Mesenchymal stem cell (in vitro differentiated cells and primary cell): ENCODE data around the gene COL4A2.
A peak's percentile ranks its signal among the peaks of the same experiment; 100 is the strongest.

Source experiments
- DNase-seq: peaks from one replicate; pipeline ENCODE4 v3.0.0-alpha.2; 2013
- H2AFZ ChIP-seq: one replicate; pipeline ENCODE4 v1.6.1; 2013; ENCODE audit warnings: low read depth, mild to moderate bottlenecking, control low read depth, inconsistent platforms, low read length, moderate library complexity
- H2AK5ac ChIP-seq: 2 replicates; pipeline ENCODE4 v1.6.1; 2013; ENCODE audit warnings: low read length, moderate library complexity, mild to moderate bottlenecking, inconsistent platforms; ENCODE audit not compliant: severe bottlenecking
- H2BK120ac ChIP-seq: one replicate; pipeline ENCODE4 v1.6.1; 2013; ENCODE audit warnings: low read depth, mild to moderate bottlenecking, inconsistent platforms, low read length, moderate library complexity
- H2BK12ac ChIP-seq, 2 experiments: one replicate each; pipeline ENCODE4 v1.6.1; 2013; ENCODE audit warnings: inconsistent platforms in 2 of 2, low read length in 2 of 2, mild to moderate bottlenecking in 2 of 2, moderate library complexity in 2 of 2, control low read depth in 1 of 2
- H2BK15ac ChIP-seq: one replicate; pipeline ENCODE4 v1.6.1; 2013; ENCODE audit warnings: mild to moderate bottlenecking, low read depth, inconsistent platforms; ENCODE audit not compliant: poor library complexity, severe bottlenecking
- H2BK5ac ChIP-seq: 2 replicates; pipeline ENCODE4 v1.6.1; 2013; ENCODE audit warnings: low read depth, mild to moderate bottlenecking, low read length, control low read depth, inconsistent platforms; ENCODE audit not compliant: poor library complexity, severe bottlenecking
- H3K14ac ChIP-seq, 2 experiments: one replicate each; pipeline ENCODE4 v1.6.1; 2013; ENCODE audit warnings: inconsistent platforms in 2 of 2, low read length in 2 of 2, control low read depth in 1 of 2, mild to moderate bottlenecking in 1 of 2, moderate library complexity in 1 of 2
- H3K18ac ChIP-seq, 2 experiments: one replicate each; pipeline ENCODE4 v1.6.1; 2013; ENCODE audit warnings: inconsistent platforms in 2 of 2, low read length in 2 of 2, control low read depth in 1 of 2, low read depth in 1 of 2, mild to moderate bottlenecking in 1 of 2
- H3K23ac ChIP-seq, 2 experiments: one replicate each; pipeline ENCODE4 v1.6.1; 2013; ENCODE audit warnings: inconsistent platforms in 2 of 2, low read length in 2 of 2, mild to moderate bottlenecking in 2 of 2, moderate library complexity in 2 of 2, control low read depth in 1 of 2
- H3K27ac ChIP-seq: 2 replicates; pipeline ENCODE4 v1.5.1; 2013; ENCODE audit warnings: mild to moderate bottlenecking, moderate library complexity, low read length, control low read depth, inconsistent platforms; ENCODE audit not compliant: poor library complexity, severe bottlenecking
- H3K27me3 ChIP-seq, 2 experiments: 2 replicates each; pipeline versions ENCODE4 v1.6.1 to v1.7.0; 2013; ENCODE audit warnings: low read length in 2 of 2, mild to moderate bottlenecking in 2 of 2, moderate library complexity in 2 of 2, control low read depth in 1 of 2, inconsistent platforms in 1 of 2; ENCODE audit not compliant: control insufficient read depth in 1 of 2, insufficient read depth in 1 of 2
- H3K36me3 ChIP-seq, 2 experiments: 2 replicates each; pipeline versions ENCODE4 v1.6.1 to v1.7.0; 2013; ENCODE audit warnings: low read length in 2 of 2, control low read depth in 1 of 2, inconsistent platforms in 1 of 2, low read depth in 1 of 2, mild to moderate bottlenecking in 1 of 2; ENCODE audit not compliant: insufficient read depth in 2 of 2, control insufficient read depth in 1 of 2
- H3K4ac ChIP-seq, 2 experiments: one replicate each; pipeline ENCODE4 v1.6.1; 2013; ENCODE audit warnings: inconsistent platforms in 2 of 2, low read length in 2 of 2, mild to moderate bottlenecking in 2 of 2, moderate library complexity in 2 of 2, control low read depth in 1 of 2, low read depth in 1 of 2
- H3K4me1 ChIP-seq: 2 replicates; pipeline ENCODE4 v1.6.1; 2013; ENCODE audit warnings: low read depth, low read length, control low read depth; ENCODE audit not compliant: control insufficient read depth, insufficient read depth
- H3K4me2 ChIP-seq: 2 replicates; pipeline ENCODE4 v1.6.1; 2013; ENCODE audit warnings: low read length, mild to moderate bottlenecking, inconsistent platforms; ENCODE audit not compliant: poor library complexity, severe bottlenecking
- H3K4me3 ChIP-seq, 2 experiments: 2 replicates each; pipeline versions ENCODE4 v1.5.1 to v1.7.0; 2013; ENCODE audit warnings: low read length in 2 of 2, mild to moderate bottlenecking in 2 of 2, control low read depth in 1 of 2, low read depth in 1 of 2; ENCODE audit not compliant: insufficient read depth in 1 of 2
- H3K79me1 ChIP-seq: replicated peaks from 2 replicates; pipeline ENCODE4 v1.6.1; 2013; ENCODE audit warnings: mild to moderate bottlenecking, control low read depth, low read length, inconsistent platforms; ENCODE audit not compliant: poor library complexity, severe bottlenecking
- H3K9ac ChIP-seq: 2 replicates; pipeline ENCODE4 v1.7.0; 2013; ENCODE audit warnings: mild to moderate bottlenecking, low read length, moderate library complexity
- H3K9me3 ChIP-seq: 2 replicates; pipeline ENCODE4 v1.7.0; 2013; ENCODE audit warnings: mild to moderate bottlenecking, low read length; ENCODE audit not compliant: control insufficient read depth
- H4K8ac ChIP-seq: one replicate; pipeline ENCODE4 v1.6.1; 2013; ENCODE audit warnings: inconsistent platforms, mild to moderate bottlenecking, low read length, moderate library complexity
- H4K91ac ChIP-seq: one replicate; pipeline ENCODE4 v1.6.1; 2013; ENCODE audit warnings: mild to moderate bottlenecking, low read length, inconsistent platforms
- WGBS: methylation state at CpG from one replicate; pipeline ENCODE4 v1.1.7; 2013; ENCODE audit warnings: mixed read lengths; 5-methylcytosine and 5-hydroxymethylcytosine counted together

The COL4A2 gene

GRCh38 chr13:110474713-110475112, 167.6 kb downstream of the COL4A2 start:
- H3K4me2 ChIP-seq, result no peak overlapping the region
- H3K9me3 ChIP-seq, result no peaks in the 10 kb centered on the region
- H2BK12ac ChIP-seq, result peak overlapping the region in 1 of 2 experiments; percentile 0
- H3K27me3 ChIP-seq, result no peaks in the 10 kb centered on the region
- H3K4ac ChIP-seq, result no peak overlapping the region
- no peak overlapping the region for H3K9ac ChIP-seq
- H3K4me3 ChIP-seq, result no peak overlapping the region
- H2BK15ac ChIP-seq, result no peak overlapping the region
- H3K79me1 ChIP-seq, result peaks cover 10% of the 10 kb centered on the region
- H3K27ac ChIP-seq, result no peak overlapping the region
- no peak overlapping the region for H2AFZ ChIP-seq
- H4K8ac ChIP-seq, result peak overlapping the region; percentile 49
- H4K91ac ChIP-seq, result peak overlapping the region; percentile 0
- H3K36me3 ChIP-seq, result peaks cover 61 to 76% of the 10 kb centered on the region in 2 experiments
- DNase-seq, result no peak
- H2BK120ac ChIP-seq, result no peak overlapping the region
- H2AK5ac ChIP-seq, result no peak overlapping the region
- H3K4me1 ChIP-seq, result peaks cover 28% of the 10 kb centered on the region
- 97% methylated on average over 21 of the region's 21 CpGs for WGBS
- no peak overlapping the region for H3K18ac ChIP-seq
- H3K23ac ChIP-seq, result no peak overlapping the region
- H3K14ac ChIP-seq, result no peak overlapping the region
- no peak overlapping the region for H2BK5ac ChIP-seq

- Histone ChIP-seq H3K36me3 (peaks cover 59 to 77% of the 10 kb centered on the region in 2 experiments), H3K27ac (no peak overlapping the region), H3K9me3 (no peaks in the 10 kb centered on the region), H2BK15ac (no peak overlapping the region), H3K4me2 (no peak overlapping the region), H3K4me1 (peaks cover 27% of the 10 kb centered on the region), H3K9ac (no peak overlapping the region), H3K18ac (no peak overlapping the region), H3K4me3 (no peak overlapping the region), H2AK5ac (no peak overlapping the region), H2BK5ac (no peak overlapping the region), H3K23ac (no peak overlapping the region), H4K8ac (no peak overlapping the region), H3K79me1 (peaks cover 11% of the 10 kb centered on the region), H3K27me3 (no peaks in the 10 kb centered on the region), H2AFZ (no peak overlapping the region), H2BK120ac (no peak overlapping the region), H4K91ac (no peak overlapping the region), H2BK12ac (no peak overlapping the region), H3K4ac (no peak overlapping the region), H3K14ac (no peak overlapping the region)
- 92% methylated on average over 5 of the region's 9 CpGs for WGBS
- no peak for DNase-seq
These were observed 168.0 kb downstream of the COL4A2 start for GRCh38 chr13:110475117-110475516.

DNA sequence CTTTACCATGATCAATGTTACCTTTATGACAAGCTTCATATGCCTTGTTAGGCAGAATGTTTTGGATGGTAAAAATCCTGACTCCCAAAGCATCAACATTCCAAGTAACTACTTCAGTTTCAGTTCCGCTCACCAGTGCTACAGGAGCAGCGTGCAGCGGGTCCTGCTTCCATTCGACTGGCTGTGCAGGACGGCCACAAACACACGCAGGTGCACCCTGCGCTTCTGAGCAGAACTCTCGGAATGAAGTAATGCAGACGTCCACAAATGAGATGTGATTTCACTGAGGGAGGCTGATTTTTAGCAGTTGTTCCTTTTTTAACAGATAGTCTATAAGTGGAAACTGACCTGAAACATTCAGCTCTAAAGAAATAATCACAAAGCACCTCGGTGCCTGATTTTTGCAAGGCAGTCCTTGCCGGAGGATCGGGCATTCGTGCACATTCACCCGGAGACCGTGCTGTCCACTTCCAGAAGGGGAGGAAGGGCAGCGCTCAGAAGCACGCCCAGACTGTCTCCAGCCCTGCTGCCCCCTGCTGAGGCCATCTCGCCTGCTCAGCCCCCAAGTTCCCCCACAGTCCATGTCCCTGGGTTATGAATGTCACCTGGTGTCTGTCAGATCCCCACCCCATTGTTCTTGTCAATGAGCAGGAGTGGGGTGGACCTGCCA, 168.6 kb downstream of the COL4A2 start:
- Histone ChIP-seq H3K79me1 (peaks cover 11% of the 10 kb centered on the region), H3K23ac (no peak overlapping the region), H2BK15ac (no peak overlapping the region), H3K36me3 (peaks cover 54 to 77% of the 10 kb centered on the region in 2 experiments), H2AK5ac (no peak overlapping the region), H2BK12ac (no peak overlapping the region), H3K9me3 (no peaks in the 10 kb centered on the region), H3K4ac (no peak overlapping the region), H3K27ac (no peak overlapping the region), H4K8ac (no peak overlapping the region), H3K9ac (no peak overlapping the region), H3K27me3 (no peaks in the 10 kb centered on the region), H3K18ac (no peak overlapping the region), H3K14ac (no peak overlapping the region), H4K91ac (no peak overlapping the region), H3K4me2 (no peak overlapping the region), H3K4me1 (peaks cover 23% of the 10 kb centered on the region), H2BK120ac (no peak overlapping the region), H2AFZ (no peak overlapping the region), H2BK5ac (no peak overlapping the region), H3K4me3 (no peak overlapping the region)
- DNase-seq, result no peak
- 95% methylated on average over 18 of the region's 18 CpGs for WGBS

- H2AK5ac ChIP-seq, result no peak overlapping the region
- no peak overlapping the region for H2BK12ac ChIP-seq
- H3K4me3 ChIP-seq, result no peak overlapping the region
- WGBS, result 97% methylated on average over 11 of the region's 12 CpGs
- H3K23ac ChIP-seq, result no peak overlapping the region
- no peak overlapping the region for H3K27ac ChIP-seq
- no peak overlapping the region for H3K4ac ChIP-seq
- H2AFZ ChIP-seq, result no peak overlapping the region
- H3K27me3 ChIP-seq, result no peaks in the 10 kb centered on the region
- no peak overlapping the region for H4K8ac ChIP-seq
- no peaks in the 10 kb centered on the region for H3K9me3 ChIP-seq
- H3K36me3 ChIP-seq, result peaks cover 53 to 79% of the 10 kb centered on the region in 2 experiments
- no peak for DNase-seq
- no peak overlapping the region for H2BK120ac ChIP-seq
- H2BK5ac ChIP-seq, result no peak overlapping the region
- no peak overlapping the region for H3K18ac ChIP-seq
- H3K9ac ChIP-seq, result no peak overlapping the region
- peaks cover 11% of the 10 kb centered on the region for H3K79me1 ChIP-seq
- no peak overlapping the region for H3K4me2 ChIP-seq
- H3K4me1 ChIP-seq, result peaks cover 19% of the 10 kb centered on the region
- H3K14ac ChIP-seq, result no peak overlapping the region
- H4K91ac ChIP-seq, result no peak overlapping the region
- H2BK15ac ChIP-seq, result no peak overlapping the region
These were observed 169.1 kb downstream of the COL4A2 start for GRCh38 chr13:110476220-110476617.
